HG03442 (cell line): ENCODE data around the gene MEIS2.

Source experiments
- ATAC-seq: cut with Tn5 transposase; IDR thresholded peaks from one replicate; pipeline ENCODE4 v1.9.1; 2021; ENCODE audit warnings: mild to moderate bottlenecking, moderate library complexity; ENCODE audit not compliant: unreplicated experiment

Gene MEIS2

DNA sequence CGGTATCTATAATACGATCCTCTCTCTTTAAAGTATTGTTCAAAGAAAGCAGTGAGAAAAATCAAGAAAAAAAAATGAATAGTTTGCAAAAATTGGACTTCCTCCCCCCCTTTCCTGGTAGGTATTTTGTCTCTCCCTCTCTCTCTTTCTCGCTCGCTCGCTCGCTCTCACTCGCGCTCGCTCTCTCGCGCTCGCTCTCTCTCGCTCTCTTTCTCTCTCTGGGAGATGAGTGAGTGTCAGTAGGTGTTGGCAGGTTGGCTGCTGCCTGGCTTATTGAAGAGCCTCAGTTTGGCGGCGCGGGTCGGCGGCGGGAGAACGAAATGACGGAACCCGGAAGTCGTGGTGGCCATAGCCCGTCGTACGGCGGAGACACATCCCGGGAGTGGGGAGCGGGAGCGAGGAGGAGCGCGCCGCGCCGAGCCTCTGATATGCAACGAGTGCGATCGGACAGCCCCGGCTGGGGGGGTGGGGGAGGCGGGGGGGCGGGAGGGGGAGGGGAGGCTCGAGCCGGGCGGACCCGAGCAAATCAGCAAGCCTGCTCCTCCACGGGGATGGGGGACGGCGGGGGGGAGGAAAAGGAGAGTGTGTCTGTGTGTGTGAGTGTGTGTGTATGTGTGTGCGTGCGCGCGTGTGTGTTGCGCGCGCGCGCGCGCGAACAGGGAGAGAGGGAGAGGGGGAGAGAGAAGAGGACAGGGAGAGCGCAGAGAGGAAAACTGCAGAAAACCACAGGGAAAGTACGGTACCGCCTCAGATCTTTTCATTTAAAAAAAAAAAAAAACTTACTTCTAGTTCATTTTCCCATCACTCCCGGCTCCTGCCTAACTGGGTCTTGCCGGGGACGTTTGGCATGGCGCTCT lies at the start of gene MEIS2:
TSS of gene MEIS2 (minus strand) at position 441 of the 857 bp plus-strand sequence. CDS start 1,083 bp downstream, outside the sequence.
- ATAC-seq, result peak; percentile 38

DNA sequence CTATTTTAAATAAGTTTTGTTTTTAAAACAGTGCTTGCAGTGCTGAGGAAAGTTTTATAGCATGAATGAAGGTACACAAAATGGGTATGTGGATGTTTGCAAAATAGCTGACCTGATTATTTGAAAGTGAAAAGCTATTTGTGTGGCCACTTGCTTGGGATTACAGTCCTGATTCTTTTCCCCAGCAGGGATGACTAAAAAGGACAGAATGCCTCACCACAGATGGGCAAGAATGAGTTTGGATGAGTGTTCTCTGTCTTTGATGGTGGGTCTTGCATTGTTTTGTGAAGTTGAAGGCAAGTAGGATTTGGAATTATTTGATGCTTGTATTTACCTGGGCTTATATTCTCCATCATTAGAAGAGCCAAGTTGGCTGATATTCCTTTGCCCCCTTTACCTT lies 48.8 kb upstream of the MEIS2 start:
- ATAC-seq, result no peak

DNA sequence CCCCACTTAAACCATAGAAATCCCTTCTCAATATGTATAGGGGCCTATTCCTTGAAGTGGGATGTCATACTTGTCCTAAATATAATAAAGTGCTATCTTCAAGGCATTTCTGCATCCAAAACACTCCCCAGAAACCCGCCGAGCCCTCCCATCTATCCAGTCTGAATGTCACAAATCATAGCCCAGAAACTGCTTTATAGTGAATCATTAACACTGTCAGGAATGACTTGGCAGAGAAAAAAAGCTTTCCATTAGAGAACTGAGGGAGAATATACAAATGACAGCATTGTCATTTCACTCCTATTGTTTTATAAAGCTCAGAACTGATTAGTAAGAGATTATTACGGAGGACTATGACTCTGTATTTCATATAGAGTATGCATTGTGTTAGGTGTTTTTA lies 48.4 kb upstream of the MEIS2 start:
- no peak for ATAC-seq

GRCh38 chr15:37143351-37143750 lies 43.0 kb upstream of the MEIS2 start:
- ATAC-seq, result no peak

DNA sequence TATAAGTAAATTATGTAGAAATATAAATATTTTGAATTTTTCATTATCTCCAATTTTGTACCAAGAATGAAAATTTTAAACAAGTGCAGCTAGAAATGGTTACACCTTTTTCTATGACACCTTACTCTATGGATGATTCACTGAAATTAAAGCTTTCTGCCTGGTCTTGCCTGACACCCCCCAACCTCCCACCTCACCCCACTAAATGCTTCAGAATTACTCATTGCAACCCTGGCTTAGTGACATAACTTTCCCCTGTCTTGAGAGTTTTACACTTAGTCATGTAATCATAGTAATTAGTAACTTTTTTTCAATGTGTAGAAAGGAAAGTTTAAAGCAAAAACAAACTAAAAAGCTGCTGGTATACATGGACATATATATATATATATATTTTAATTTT lies 42.0 kb upstream of the MEIS2 start:
- no peak for ATAC-seq

DNA sequence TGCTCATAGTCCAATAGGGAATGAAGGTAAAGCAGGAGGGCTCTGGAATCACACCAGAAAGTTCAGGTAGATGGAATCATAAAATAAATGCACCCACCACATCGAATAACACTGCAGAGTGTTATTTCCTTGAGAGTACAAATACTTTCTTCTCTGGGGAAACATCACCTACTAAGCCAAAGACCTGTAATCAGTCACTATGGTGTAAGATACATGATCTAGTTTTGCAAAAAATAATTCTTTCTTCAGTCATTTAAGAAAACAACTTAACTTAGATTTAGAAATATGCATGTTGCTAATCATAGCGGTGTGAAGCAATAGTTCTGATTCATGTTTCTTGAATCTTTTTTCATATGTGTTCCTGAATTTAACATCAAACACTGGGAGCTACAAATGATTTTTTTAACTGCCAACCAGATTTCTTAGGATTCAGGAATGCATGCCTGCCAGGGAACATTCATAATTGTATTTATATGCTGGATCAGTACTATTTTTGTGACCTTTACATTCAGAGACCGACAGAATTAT lies 40.2 kb upstream of the MEIS2 start:
- ATAC-seq, result no peak

DNA sequence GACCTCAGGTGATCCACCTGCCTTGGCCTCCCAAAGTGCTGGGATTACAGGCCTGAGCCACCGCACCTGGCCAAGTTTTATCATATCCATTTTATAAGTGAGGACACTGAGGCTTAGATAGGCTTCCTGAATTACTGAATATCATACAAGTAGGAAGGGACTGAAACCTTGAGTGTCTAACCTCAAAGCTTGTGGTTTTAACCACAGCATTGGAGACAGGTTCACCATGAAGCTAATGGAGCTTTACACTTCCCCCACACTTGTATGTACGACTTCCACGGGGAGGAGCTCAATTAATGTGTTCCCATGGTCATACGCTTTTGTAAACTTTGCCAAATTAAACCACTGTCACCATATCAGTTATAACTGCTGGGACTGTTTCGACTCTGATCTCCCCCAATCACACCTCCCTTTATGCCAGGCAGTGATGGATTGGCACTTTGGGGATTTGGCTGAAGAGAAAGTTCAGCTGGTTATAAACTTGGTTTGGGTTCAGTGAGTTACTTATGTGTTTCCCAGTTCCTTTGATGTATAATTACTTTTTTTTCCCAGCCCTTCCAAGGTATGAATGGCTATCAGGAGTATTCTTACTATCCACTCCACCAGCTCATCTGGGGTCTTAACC lies 38.4 kb upstream of the MEIS2 start:
- no peak for ATAC-seq

DNA sequence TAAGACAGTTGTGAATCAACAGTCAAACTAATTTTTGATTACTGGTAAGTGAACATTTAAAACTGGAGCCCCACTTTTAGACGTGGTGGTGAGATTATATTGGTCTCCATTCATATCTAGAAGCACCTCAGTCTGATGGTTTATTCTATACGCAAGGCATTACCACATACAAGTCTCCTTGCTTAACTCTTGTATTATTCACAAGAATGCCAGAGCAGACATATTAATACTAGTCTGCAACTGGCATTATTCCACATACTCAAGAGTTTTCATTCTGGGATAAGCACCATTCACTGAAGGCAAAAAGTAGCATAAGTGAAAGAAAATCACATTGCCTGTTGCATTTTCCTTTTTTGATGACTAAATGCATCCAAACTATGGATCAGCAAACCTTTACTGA lies 36.9 kb upstream of the MEIS2 start:
- ATAC-seq, result no peak

- ATAC-seq, result no peak
Measured at GRCh38 chr15:37136666-37137065, 36.3 kb upstream of the MEIS2 start.

GRCh38 chr15:37135225-37135624 lies 34.9 kb upstream of the MEIS2 start:
- peak; percentile 78 for ATAC-seq

DNA sequence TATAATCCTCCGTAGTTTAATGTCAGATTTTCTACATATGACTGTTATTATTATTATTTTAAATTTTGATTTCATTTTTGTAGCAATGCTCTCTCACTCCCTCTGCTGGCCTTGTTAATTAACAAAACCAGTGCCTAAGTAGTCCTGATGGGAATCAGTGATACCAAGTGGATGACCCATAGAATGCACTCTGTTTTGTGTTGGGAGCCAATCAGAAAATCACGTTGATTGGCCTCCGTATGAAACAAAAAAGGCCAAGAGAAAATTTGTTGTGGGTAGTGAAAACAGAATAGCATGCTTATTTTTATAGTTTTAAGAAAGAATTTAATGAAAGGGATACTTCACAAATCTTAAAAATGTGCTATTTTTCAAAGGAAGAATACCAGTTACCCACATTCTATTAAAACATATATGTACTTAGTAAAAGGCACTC lies 34.4 kb upstream of the MEIS2 start:
- ATAC-seq, result no peak

GRCh38 chr15:37134244-37134643 lies 33.9 kb upstream of the MEIS2 start:
- ATAC-seq, result no peak

DNA sequence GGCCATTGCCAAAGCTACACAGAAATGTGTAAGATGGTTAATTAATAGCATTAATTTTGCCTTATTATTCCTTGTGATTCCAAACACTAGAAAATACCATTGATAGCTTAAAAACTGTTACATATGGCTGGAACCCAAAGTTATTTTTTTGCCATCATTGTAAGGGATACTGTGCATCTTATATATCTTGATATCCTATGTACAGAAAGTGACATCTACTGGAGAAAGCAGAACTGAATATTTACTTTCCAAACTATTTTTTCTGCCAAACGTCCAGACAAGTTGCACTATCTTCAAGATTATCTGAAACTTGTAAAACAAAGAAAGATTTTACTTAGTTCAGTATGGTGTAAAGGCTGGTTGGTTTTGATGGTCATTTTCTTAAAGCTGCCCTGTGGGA lies 33.3 kb upstream of the MEIS2 start:
- ATAC-seq, result no peak

DNA sequence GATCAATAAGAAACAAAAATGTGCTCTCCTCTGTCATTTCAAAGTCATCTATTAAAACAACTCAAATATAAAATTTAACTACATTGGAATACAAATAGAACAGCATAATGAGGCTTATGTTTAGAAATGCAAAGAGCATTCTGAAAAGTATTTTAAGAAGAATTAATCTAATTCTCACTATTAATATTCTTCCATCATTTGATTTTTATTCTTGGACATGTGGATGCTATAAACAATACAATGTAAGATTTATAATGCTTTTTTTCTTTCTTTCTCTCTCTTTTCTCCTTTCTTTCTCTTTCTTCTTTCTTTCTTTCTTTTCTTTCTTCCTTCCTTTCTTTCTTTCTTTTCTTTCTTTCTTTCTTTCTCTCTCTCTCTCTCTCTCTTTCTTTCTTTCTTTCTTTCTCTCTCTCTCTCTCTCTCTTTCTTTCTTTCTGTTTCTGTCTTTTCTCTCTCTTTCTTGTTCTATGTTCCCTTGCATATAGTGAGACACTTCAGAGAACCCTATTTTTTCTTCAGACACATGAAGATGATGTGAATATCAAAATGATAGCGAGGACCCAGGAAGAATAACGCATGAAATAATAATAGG lies 32.6 kb upstream of the MEIS2 start:
- ATAC-seq, result no peak

- ATAC-seq, result no peak
Measured at GRCh38 chr15:37131621-37132020, 31.3 kb upstream of the MEIS2 start.

DNA sequence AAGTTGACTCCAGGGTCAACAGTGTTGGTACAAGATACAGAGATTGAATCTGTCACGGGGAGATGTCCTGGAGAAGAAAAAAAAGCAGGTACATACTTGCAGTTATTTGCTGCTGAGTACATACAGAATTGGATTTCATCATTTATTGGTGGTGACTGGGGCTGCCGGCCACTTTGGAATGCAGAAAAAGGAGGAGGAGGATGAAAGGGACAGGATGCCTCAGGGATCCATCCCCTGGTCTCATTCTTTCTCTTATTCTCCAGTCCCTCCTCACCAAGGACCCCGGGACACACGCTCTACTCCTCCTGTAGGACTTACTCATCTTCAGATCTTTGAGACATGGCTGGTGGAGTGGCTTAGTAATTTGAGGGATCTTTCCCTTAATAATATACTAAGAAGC lies 30.0 kb upstream of the MEIS2 start:
- ATAC-seq, result no peak

DNA sequence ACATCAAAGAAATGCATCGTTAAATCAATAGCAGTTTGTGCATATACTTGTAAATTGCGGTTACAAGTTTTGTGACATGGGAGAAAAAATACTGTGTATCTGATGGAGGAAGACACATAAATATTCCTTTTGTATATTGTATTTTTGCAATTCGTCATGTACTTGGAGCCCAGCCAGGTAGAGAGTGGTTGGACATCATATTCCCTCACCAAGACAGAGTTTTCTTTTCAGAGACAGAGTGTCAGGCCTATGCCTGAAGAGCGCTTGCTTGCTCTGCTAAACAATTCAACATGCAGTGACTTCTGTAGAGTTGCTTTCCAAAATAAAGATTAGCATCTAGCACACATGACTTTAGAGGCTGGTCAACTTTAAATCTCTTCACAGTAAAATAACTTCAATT lies 24.8 kb upstream of the MEIS2 start:
- ATAC-seq, result no peak

GRCh38 chr15:37124331-37124730 lies 24.0 kb upstream of the MEIS2 start:
- no peak for ATAC-seq

GRCh38 chr15:37122703-37123102 lies 22.4 kb upstream of the MEIS2 start:
- no peak for ATAC-seq

- no peak for ATAC-seq
Measured at GRCh38 chr15:37121492-37121891, 21.1 kb upstream of the MEIS2 start.

- no peak for ATAC-seq
Measured at GRCh38 chr15:37117030-37117429, 16.7 kb upstream of the MEIS2 start.

DNA sequence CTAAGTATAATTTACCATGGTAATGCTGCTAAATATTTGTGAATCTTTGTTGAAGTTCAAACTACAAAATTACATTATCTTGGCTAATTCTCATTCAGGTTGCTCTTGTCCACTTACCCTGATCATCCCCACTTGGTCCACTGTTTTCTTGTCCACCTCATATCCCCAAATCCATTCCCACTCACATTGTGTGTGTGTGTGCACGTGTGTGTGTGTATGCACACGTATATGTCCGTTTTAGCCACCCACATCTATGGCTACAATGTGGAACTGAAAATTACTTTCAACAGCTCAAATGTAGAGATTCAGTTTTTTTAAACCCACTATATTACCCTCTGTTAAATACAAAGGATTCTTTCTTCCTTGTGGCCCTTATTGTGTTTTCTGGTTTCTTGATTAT lies 15.2 kb upstream of the MEIS2 start:
- ATAC-seq, result no peak
